Right atrium auricular region (tissue), 2 donors: ENCODE results near the gene PEX7. TPM values are rescaled to one million over a fixed set of nuclear protein-coding genes. Genes with fewer than 3 reads are reported as not detected.

ENCODE experiments used
- DNase-seq: peaks from one replicate; pipeline ENCODE4 v3.0.0-alpha.2; 2019; ENCODE audit warnings: low spot score
- H3K27ac ChIP-seq, 2 donors: fragments of 200-600 bp; sonication (generic); 1 replicate in 1 of 2; 2 replicates in 1 of 2; pipeline ENCODE4 v1.5.1; 2016 to 2019
- H3K27me3 ChIP-seq, 2 donors: fragments of 200-600 bp; sonication (generic); one replicate each; pipeline versions ENCODE4 v1.5.1 to v1.6.0; 2017 to 2019
- H3K36me3 ChIP-seq: fragments of 200-600 bp; sonication (generic); one replicate; pipeline ENCODE4 v1.5.1; 2016
- H3K4me1 ChIP-seq, 2 donors: fragments of 200-600 bp; sonication (generic); one replicate each; pipeline versions ENCODE4 v1.5.1 to v1.6.0; 2017 to 2019
- H3K4me3 ChIP-seq, 2 donors: fragments of 200-600 bp; sonication (generic); 1 replicate in 1 of 2; 2 replicates in 1 of 2; pipeline ENCODE4 v1.5.1; 2017 to 2019; ENCODE audit warnings: mild to moderate bottlenecking in 1 of 2, moderate library complexity in 1 of 2
- H3K9me3 ChIP-seq, 2 donors: fragments of 200-600 bp; sonication (generic); one replicate each; pipeline ENCODE4 v1.5.1; 2019
- CTCF ChIP-seq, 2 donors: fragments of 200-600 bp; sonication (generic); IDR thresholded peaks; one replicate each; pipeline ENCODE4 v1.5.1; 2019; ENCODE audit warnings: antibody characterized with exemption in 2 of 2
- total RNA-seq, 2 donors: library from RNA; depleted of rRNA; stranded (reverse); fragments of >200 nt; gene quantifications; one replicate each; pipeline ENCODE4 v1.1.0, GENCODE V29; 2016

The PEX7 gene
- total RNA-seq, 2 donors from 2014 or later, result 7.2 to 14.5 TPM

DNA sequence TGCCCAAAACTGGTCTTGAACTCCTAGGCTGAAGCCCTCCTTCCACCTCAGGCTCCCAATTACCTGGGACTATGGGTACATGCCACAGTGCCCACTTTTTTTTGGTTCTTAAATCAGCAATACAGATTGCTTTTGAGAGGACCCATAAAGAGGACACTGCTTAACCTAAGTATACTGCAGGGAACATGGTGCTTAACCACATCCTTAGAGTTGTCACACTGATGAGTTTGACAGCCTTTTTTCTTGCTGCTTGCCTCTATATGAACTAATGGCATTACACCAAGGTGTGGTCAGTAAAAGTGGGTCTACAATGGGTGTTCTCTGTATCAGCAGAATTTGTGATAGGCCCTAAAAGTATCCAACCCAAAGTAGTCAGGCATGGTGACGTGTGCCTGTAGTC lies 92.6 kb downstream of the PEX7 start:
- Histone ChIP-seq H3K4me1 (no peaks in the 10 kb centered on the region), H3K9me3 (no peaks in the 10 kb centered on the region), H3K27me3 (peaks cover 0 to 3% of the 10 kb centered on the region in 2 donors), H3K36me3 (peaks cover 6% of the 10 kb centered on the region), H3K27ac (no peak overlapping the region), H3K4me3 (no peak overlapping the region)
- DNase-seq, result no peak
- TF ChIP-seq CTCF (IDR thresholded peaks at IDR 0.05), result no peak

- peaks cover 0 to 31% of the 10 kb centered on the region in 2 donors for H3K4me1 ChIP-seq
- H3K9me3 ChIP-seq, result no peaks in the 10 kb centered on the region
- DNase-seq, result no peak
- no peak overlapping the region for H3K27ac ChIP-seq
- H3K4me3 ChIP-seq, result no peak overlapping the region
- TF ChIP-seq CTCF (IDR thresholded peaks at IDR 0.05), result no peak
- peaks cover 6% of the 10 kb centered on the region for H3K36me3 ChIP-seq
- H3K27me3 ChIP-seq, result peaks cover 24 to 32% of the 10 kb centered on the region in 2 donors
These were observed 96.3 kb downstream of the PEX7 start for GRCh38 chr6:136918706-136919105.

DNA sequence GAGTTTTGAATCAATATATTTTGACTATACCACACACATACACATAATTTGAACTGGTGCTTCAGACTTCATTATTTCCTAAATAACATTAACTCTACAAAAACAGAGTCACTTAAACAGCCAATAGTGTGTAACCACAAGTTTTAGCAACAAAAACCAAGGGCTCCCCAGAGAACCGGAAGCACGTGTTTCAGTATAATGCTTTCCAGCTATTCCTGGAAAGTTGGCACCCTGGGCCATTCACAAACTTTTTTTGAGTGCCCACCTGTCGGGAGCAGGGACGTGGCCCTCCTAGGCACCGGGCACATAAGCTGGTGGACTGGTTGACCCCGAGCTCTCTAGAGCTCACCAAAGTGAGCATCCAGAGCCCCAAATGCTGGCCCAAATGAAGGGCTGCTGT lies 97.8 kb downstream of the PEX7 start:
- TF ChIP-seq CTCF (IDR thresholded peaks at IDR 0.05), result no peak
- H3K27me3 ChIP-seq, result peaks cover 24 to 32% of the 10 kb centered on the region in 2 donors
- H3K27ac ChIP-seq, result no peak overlapping the region
- H3K36me3 ChIP-seq, result no peaks in the 10 kb centered on the region
- H3K9me3 ChIP-seq, result no peaks in the 10 kb centered on the region
- DNase-seq, result no peak
- H3K4me3 ChIP-seq, result no peak overlapping the region
- H3K4me1 ChIP-seq, result peaks cover 0 to 31% of the 10 kb centered on the region in 2 donors

DNA sequence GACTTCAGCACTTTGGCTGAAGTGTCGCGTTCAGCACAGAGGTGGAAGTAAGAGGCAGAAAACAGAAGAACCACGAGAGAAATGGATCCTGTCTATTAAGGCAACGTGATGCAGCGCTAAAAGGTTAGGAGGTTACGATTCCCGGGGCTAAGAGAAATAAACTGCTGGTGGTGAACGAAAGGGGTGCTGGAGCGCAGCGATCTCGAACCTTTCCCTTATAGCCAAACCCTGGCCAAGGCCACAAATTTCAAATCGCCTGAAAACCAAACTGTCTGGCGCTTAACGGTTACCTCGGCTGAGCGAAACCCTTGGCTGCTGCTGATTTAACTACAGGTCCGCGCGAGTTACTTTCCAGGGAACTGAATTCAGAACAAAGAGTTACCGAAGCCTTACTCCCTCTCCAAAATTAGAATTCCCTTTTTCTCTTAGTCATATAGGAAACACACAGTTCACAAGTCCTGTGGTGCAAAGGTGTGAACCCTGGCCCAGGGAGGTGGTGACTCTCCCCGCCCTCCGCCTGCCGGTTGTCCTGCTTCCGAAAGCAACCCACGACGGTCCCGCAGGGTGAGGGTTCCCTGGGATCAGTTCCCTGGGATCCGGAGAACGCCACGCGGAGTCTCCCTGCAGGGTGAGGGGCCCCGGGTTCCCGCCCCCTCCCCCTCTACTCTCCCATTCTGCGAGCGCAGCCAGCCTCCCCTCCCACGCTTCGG lies 98.4 kb downstream of the PEX7 start:
- Histone ChIP-seq H3K9me3 (no peaks in the 10 kb centered on the region), H3K4me1 (peaks cover 0 to 31% of the 10 kb centered on the region in 2 donors), H3K4me3 (peak overlapping the region; percentile 34 to 52), H3K36me3 (no peaks in the 10 kb centered on the region), H3K27me3 (peaks cover 24 to 32% of the 10 kb centered on the region in 2 donors), H3K27ac (no peak overlapping the region)
- no peak for DNase-seq
- no peak for TF ChIP-seq CTCF (IDR thresholded peaks at IDR 0.05)

DNA sequence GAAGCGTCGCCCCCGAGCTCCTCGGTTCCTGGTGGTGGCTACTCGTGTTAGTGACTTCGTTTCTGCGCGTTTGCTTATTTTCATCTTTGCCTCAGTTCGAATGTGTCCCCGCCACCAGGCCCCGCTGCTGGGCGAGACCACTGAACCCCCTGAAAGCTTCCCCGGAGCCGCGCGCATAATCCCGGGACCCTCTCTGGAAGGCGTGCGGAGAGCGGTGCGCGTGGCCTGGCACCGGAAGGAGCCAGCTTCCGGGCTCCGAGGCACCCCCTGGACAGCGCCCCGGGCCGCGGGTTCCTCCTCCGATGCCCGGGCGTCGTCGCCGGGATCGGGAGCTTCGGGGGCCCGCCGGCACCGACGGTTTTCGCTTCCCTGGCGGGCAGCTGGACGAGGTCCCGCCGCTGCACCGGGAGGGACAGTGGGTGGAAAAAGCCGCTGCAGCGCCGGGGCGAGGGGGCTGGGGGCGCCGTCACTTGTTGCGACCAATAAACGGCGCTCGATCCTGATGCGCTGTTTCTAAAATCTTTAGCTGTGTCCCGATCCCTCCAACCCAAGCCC lies 99.1 kb downstream of the PEX7 start:
- TF ChIP-seq CTCF (IDR thresholded peaks at IDR 0.05), result peak in 1 of 2 donors; percentile 7
- peaks cover 0 to 31% of the 10 kb centered on the region in 2 donors for H3K4me1 ChIP-seq
- peaks cover 24 to 32% of the 10 kb centered on the region in 2 donors for H3K27me3 ChIP-seq
- H3K27ac ChIP-seq, result no peak overlapping the region
- H3K4me3 ChIP-seq, result peak overlapping the region; percentile 34 to 52
- H3K36me3 ChIP-seq, result no peaks in the 10 kb centered on the region
- H3K9me3 ChIP-seq, result no peaks in the 10 kb centered on the region
- no peak for DNase-seq
